Gastrocnemius medialis (tissue), 4 donors: ENCODE measurements around the gene HSPB7.

Source experiments
- CTCF ChIP-seq, 5 experiments: fragments of 450-650 bp in 3 of 5; fragments of 200-600 bp in 2 of 5; sonication (generic) in 2 of 5; IDR thresholded peaks in 4 of 5; conservative IDR thresholded peaks in 1 of 5; 1 replicate in 4 of 5; 2 replicates in 1 of 5; pipeline ENCODE4 v1.5.1; 2016 to 2019; ENCODE audit warnings: antibody characterized with exemption in 5 of 5, mild to moderate bottlenecking in 3 of 5, moderate library complexity in 3 of 5
- POLR2A ChIP-seq, 2 donors: fragments of 450-650 bp; IDR thresholded peaks; one replicate each; pipeline ENCODE4 v1.6.1; 2017; ENCODE audit warnings: antibody characterized with exemption in 2 of 2, mild to moderate bottlenecking in 2 of 2, moderate library complexity in 2 of 2

GRCh38 chr1:16018308-16018707 is 465 bp upstream of the HSPB7 start:
- TF ChIP-seq POLR2A (IDR thresholded peaks at IDR 0.05) = no peak
- TF ChIP-seq CTCF (IDR thresholded peaks at IDR 0.05 in 4 of 5, conservative IDR thresholded peaks at IDR 0.05 in 1 of 5) = no peak
